HG03565 (cell line): Measurements from ENCODE around the gene THTPA.

Experiments
- ATAC-seq: cut with Tn5 transposase; IDR thresholded peaks from one replicate; pipeline ENCODE4 v1.9.1; 2021; ENCODE audit warnings: mild to moderate bottlenecking, moderate library complexity; ENCODE audit not compliant: unreplicated experiment

The THTPA gene

GRCh38 chr14:23555882-23556699 lies at the start of gene THTPA:
Gene THTPA (plus strand): TSS chr14:23556271. CDS start chr14:23556758, 487 bp downstream.
- peak; percentile 77 for ATAC-seq

- no peak for ATAC-seq
Measured at GRCh38 chr14:23512156-23512555, 43.9 kb upstream of the THTPA start.

- no peak for ATAC-seq
Measured at GRCh38 chr14:23513005-23513817, 42.9 kb upstream of the THTPA start.

GRCh38 chr14:23513818-23514643 lies 42.0 kb upstream of the THTPA start:
- ATAC-seq = no peak

- no peak for ATAC-seq
Measured at GRCh38 chr14:23514644-23514957, 41.5 kb upstream of the THTPA start.

GRCh38 chr14:23517650-23518326 lies 38.3 kb upstream of the THTPA start:
- ATAC-seq = no peak

GRCh38 chr14:23518709-23519108 lies 37.4 kb upstream of the THTPA start:
- ATAC-seq = no peak

GRCh38 chr14:23520899-23521533 lies 35.1 kb upstream of the THTPA start:
- ATAC-seq = no peak

GRCh38 chr14:23521785-23522640 lies 34.1 kb upstream of the THTPA start:
- ATAC-seq = no peak

- no peak for ATAC-seq
Measured at GRCh38 chr14:23522643-23523198, 33.4 kb upstream of the THTPA start.

- no peak for ATAC-seq
Measured at GRCh38 chr14:23523229-23524016, 32.6 kb upstream of the THTPA start.

GRCh38 chr14:23524954-23525353 lies 31.1 kb upstream of the THTPA start:
- ATAC-seq = no peak

GRCh38 chr14:23525611-23526010 lies 30.5 kb upstream of the THTPA start:
- no peak for ATAC-seq

- ATAC-seq = no peak
Measured at GRCh38 chr14:23528555-23528954, 27.5 kb upstream of the THTPA start.

- ATAC-seq = no peak
Measured at GRCh38 chr14:23529016-23529415, 27.1 kb upstream of the THTPA start.

- ATAC-seq = no peak
Measured at GRCh38 chr14:23530375-23531055, 25.6 kb upstream of the THTPA start.

GRCh38 chr14:23531391-23531790 lies 24.7 kb upstream of the THTPA start:
- ATAC-seq = no peak

- no peak for ATAC-seq
Measured at GRCh38 chr14:23532658-23533057, 23.4 kb upstream of the THTPA start.
